HepG2 (cell line): ENCODE results near the gene NUP107. TPM values are rescaled to one million over a fixed set of nuclear protein-coding genes. Genes with fewer than 3 reads are reported as not detected.

Source experiments
- AGO1 ChIP-seq: fragments of 200-400 bp; formaldehyde crosslinking; IDR thresholded peaks from 2 replicates; pipeline ENCODE4 v1.6.1; 2017; ENCODE audit warnings: mild to moderate bottlenecking, low read depth, low read length, moderate library complexity; ENCODE audit not compliant: poor library complexity, severe bottlenecking
- BCL6 ChIP-seq: IDR thresholded peaks from 2 replicates; pipeline ENCODE4 v1.6.1; 2016; ENCODE audit warnings: missing genetic modification reagents, missing compliant biosample characterization
- CC2D1A ChIP-seq: sonication (generic); formaldehyde crosslinking; IDR thresholded peaks from 2 replicates; pipeline ENCODE4 v1.8.1; 2023; ENCODE audit warnings: mild to moderate bottlenecking, missing genetic modification reagents
- CCDC6 ChIP-seq: sonication (generic); formaldehyde crosslinking; IDR thresholded peaks from 2 replicates; pipeline ENCODE4 v1.8.1; 2022; ENCODE audit warnings: mild to moderate bottlenecking, missing genetic modification reagents, moderate library complexity
- FOSL2 ChIP-seq: sonication (generic); formaldehyde crosslinking; IDR thresholded peaks from 2 replicates; pipeline ENCODE4 v1.4.0; 2020; ENCODE audit warnings: missing genetic modification reagents
- HMG20A ChIP-seq: IDR thresholded peaks from 2 replicates; pipeline ENCODE4 v1.6.1; 2016; ENCODE audit warnings: borderline replicate concordance
- HNRNPLL ChIP-seq: fragments of 200-400 bp; formaldehyde crosslinking; IDR thresholded peaks from 2 replicates; pipeline ENCODE4 v1.6.1; 2017; ENCODE audit warnings: mild to moderate bottlenecking, low read depth, low read length; ENCODE audit not compliant: poor library complexity, severe bottlenecking
- IRF2 ChIP-seq: IDR thresholded peaks from 2 replicates; pipeline ENCODE4 v1.6.1; 2018; ENCODE audit warnings: missing genetic modification reagents, missing compliant biosample characterization
- RARA ChIP-seq: IDR thresholded peaks from 2 replicates; pipeline ENCODE4 v1.6.1; 2016; ENCODE audit warnings: missing genetic modification reagents, missing compliant biosample characterization
- RFXANK ChIP-seq: IDR thresholded peaks from 2 replicates; pipeline ENCODE4 v1.6.1; 2016
- SRF ChIP-seq: IDR thresholded peaks from 2 replicates; pipeline ENCODE4 v1.6.1; 2011; ENCODE audit warnings: mild to moderate bottlenecking, low read depth, low read length, moderate library complexity
- TBL1XR1 ChIP-seq: fragments of 150-350 bp; IDR thresholded peaks from 2 replicates; pipeline ENCODE4 v1.6.1; 2014; ENCODE audit warnings: borderline replicate concordance, low read length; ENCODE audit not compliant: partially characterized antibody
- ZBTB20 ChIP-seq: sonication (generic); formaldehyde crosslinking; IDR thresholded peaks from 2 replicates; pipeline ENCODE4 v1.8.1; 2023; ENCODE audit warnings: missing genetic modification reagents, low read depth, mild to moderate bottlenecking, borderline replicate concordance
- ZGPAT ChIP-seq: IDR thresholded peaks from 2 replicates; pipeline ENCODE4 v1.6.1; 2016; ENCODE audit warnings: mild to moderate bottlenecking
- ZNF3 ChIP-seq: IDR thresholded peaks from 2 replicates; pipeline ENCODE4 v1.7.0; 2017; ENCODE audit warnings: inconsistent platforms
- ZNF660 ChIP-seq: sonication (generic); formaldehyde crosslinking; IDR thresholded peaks from 2 replicates; pipeline ENCODE4 v1.5.1; 2020; ENCODE audit warnings: mild to moderate bottlenecking, low read depth, missing genetic modification reagents, borderline replicate concordance
- ZNF761 ChIP-seq: sonication (generic); formaldehyde crosslinking; conservative IDR thresholded peaks from 2 replicates; pipeline ENCODE4 v1.4.0; 2020; ENCODE audit warnings: mild to moderate bottlenecking, missing genetic modification reagents
- ZNF839 ChIP-seq: sonication (generic); formaldehyde crosslinking; IDR thresholded peaks from 2 replicates; pipeline ENCODE4 v1.4.0; 2020; ENCODE audit warnings: missing genetic modification reagents, mild to moderate bottlenecking, borderline replicate concordance
- ZSCAN29 ChIP-seq: sonication (generic); formaldehyde crosslinking; conservative IDR thresholded peaks from 2 replicates; pipeline ENCODE4 v1.4.0; 2020; ENCODE audit warnings: mild to moderate bottlenecking, missing genetic modification reagents
- polyA plus RNA-seq, 8 experiments: library from polyadenylated mRNA; depleted of rRNA in 3 of 8; stranded (reverse) in 7 of 8; unstranded in 1 of 8; fragments of >200 nt; fragmentation: Illumina TruSeq in 4 of 8; extraction: Trizol in 4 of 8; gene quantifications; 2 replicates each; pipeline versions ENCODE4 v1.2.1 to v1.2.3, GENCODE V29; 2011 to 2016; ENCODE audit warnings: low read depth in 4 of 8, missing spikeins in 1 of 8, mixed read lengths in 1 of 8; ENCODE audit not compliant: insufficient read depth in 1 of 8
- total RNA-seq, 5 experiments: library from RNA; depleted of rRNA; stranded (reverse); fragments of >200 nt; fragmentation: Illumina TruSeq; extraction: Trizol; gene quantifications; 2 replicates each; pipeline ENCODE4 v1.2.3, GENCODE V29; 2016; ENCODE audit warnings: low read depth in 1 of 5
- TF ChIP-seq, protein P1 (sequence below): sonication (generic); formaldehyde crosslinking; conservative IDR thresholded peaks from 2 replicates; pipeline ENCODE4 v1.4.0; 2020; ENCODE audit warnings: missing genetic modification reagents
- TF ChIP-seq, protein P2 (sequence below): sonication (generic); formaldehyde crosslinking; IDR thresholded peaks from 2 replicates; pipeline ENCODE4 v1.4.0; 2020; ENCODE audit warnings: mild to moderate bottlenecking, low read depth, missing genetic modification reagents
- TF ChIP-seq, protein P3 (sequence below): sonication (generic); formaldehyde crosslinking; IDR thresholded peaks from 2 replicates; pipeline ENCODE4 v1.4.0; 2020; ENCODE audit warnings: missing genetic modification reagents

The NUP107 gene
- total and polyA plus RNA-seq, 2 of the 13 experiments (the other 11 are each of a cell fraction or from before 2014, with no cell fraction given) = 54.7 to 100 TPM

DNA sequence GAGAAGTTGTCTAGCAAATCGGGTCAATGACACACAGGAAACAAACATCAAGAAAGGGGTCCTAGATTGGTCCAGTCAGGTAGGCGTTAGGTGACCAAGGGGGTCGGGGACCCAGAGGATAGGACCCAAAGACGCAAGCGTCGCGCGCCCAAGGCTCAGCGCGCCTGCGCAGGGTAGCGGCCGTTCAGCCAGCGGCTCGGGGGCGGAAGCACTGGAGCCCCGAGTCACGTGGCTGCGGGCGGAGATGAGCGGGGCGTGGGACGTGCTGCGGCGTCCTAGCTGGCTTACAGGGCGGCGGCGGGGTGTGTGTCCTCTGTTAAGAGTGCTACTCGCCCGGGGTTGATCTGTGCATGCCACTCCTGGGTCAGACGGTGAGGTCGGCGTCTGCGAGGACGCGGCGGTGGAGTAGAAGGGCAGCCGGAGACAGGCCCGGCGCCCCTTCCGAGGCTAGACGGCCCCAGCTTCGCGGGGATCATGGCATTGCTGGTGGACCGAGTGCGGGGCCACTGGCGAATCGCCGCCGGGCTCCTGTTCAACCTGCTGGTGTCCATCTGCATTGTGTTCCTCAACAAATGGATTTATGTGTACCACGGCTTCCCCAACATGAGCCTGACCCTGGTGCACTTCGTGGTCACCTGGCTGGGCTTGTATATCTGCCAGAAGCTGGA is 59.3 kb downstream of the NUP107 start, which contains the start of gene SLC35E3 (continued):
- TF ChIP-seq CCDC6 (CRISPR knock-in tag) = 0 out of 2 replicates have a peak, but pooled peaks have one; percentile 89
- peak; percentile 79; the same call in 1 of the 2 replicates for TF ChIP-seq ZNF761 (CRISPR knock-in tag)
- TF ChIP-seq ZBTB20 (CRISPR knock-in tag) = peak; percentile 76; the same call in 1 of the 2 replicates
- TF ChIP-seq SRF = no peak
- TF ChIP-seq RFXANK (CRISPR knock-in tag) = 0 out of 2 replicates have a peak, but pooled peaks have one; percentile 35
- TF ChIP-seq, protein P1, sequence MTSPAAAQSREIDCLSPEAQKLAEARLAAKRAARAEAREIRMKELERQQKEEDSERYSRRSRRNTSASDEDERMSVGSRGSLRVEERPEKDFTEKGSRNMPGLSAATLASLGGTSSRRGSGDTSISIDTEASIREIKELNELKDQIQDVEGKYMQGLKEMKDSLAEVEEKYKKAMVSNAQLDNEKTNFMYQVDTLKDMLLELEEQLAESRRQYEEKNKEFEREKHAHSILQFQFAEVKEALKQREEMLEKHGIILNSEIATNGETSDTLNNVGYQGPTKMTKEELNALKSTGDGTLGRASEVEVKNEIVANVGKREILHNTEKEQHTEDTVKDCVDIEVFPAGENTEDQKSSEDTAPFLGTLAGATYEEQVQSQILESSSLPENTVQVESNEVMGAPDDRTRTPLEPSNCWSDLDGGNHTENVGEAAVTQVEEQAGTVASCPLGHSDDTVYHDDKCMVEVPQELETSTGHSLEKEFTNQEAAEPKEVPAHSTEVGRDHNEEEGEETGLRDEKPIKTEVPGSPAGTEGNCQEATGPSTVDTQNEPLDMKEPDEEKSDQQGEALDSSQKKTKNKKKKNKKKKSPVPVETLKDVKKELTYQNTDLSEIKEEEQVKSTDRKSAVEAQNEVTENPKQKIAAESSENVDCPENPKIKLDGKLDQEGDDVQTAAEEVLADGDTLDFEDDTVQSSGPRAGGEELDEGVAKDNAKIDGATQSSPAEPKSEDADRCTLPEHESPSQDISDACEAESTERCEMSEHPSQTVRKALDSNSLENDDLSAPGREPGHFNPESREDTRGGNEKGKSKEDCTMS (CRISPR knock-in tag) = no peak
- peak; percentile 54 for TF ChIP-seq IRF2
- peak; percentile 22; the same call in 1 of the 2 replicates for TF ChIP-seq RARA (CRISPR knock-in tag)
- peak; percentile 68 for TF ChIP-seq HNRNPLL
- TF ChIP-seq AGO1 = peak; percentile 78
- no peak for TF ChIP-seq HMG20A (CRISPR knock-in tag)
- no peak for TF ChIP-seq ZNF660 (CRISPR knock-in tag)
- TF ChIP-seq ZNF839 = 0 out of 2 replicates have a peak, but pooled peaks have one; percentile 14
- peak; percentile 11; the same call in 1 of the 2 replicates for TF ChIP-seq BCL6
- TF ChIP-seq CC2D1A (CRISPR knock-in tag) = 0 out of 2 replicates have a peak, but pooled peaks have one; percentile 55
- no peak for TF ChIP-seq ZNF3 (CRISPR knock-in tag)
- TF ChIP-seq, protein P2, sequence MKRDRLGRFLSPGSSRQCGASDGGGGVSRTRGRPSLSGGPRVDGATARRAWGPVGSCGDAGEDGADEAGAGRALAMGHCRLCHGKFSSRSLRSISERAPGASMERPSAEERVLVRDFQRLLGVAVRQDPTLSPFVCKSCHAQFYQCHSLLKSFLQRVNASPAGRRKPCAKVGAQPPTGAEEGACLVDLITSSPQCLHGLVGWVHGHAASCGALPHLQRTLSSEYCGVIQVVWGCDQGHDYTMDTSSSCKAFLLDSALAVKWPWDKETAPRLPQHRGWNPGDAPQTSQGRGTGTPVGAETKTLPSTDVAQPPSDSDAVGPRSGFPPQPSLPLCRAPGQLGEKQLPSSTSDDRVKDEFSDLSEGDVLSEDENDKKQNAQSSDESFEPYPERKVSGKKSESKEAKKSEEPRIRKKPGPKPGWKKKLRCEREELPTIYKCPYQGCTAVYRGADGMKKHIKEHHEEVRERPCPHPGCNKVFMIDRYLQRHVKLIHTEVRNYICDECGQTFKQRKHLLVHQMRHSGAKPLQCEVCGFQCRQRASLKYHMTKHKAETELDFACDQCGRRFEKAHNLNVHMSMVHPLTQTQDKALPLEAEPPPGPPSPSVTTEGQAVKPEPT (CRISPR knock-in tag) = peak; percentile 52; the same call in 1 of the 2 replicates
- peak; percentile 76 for TF ChIP-seq ZGPAT (CRISPR knock-in tag)
- TF ChIP-seq, protein P3, sequence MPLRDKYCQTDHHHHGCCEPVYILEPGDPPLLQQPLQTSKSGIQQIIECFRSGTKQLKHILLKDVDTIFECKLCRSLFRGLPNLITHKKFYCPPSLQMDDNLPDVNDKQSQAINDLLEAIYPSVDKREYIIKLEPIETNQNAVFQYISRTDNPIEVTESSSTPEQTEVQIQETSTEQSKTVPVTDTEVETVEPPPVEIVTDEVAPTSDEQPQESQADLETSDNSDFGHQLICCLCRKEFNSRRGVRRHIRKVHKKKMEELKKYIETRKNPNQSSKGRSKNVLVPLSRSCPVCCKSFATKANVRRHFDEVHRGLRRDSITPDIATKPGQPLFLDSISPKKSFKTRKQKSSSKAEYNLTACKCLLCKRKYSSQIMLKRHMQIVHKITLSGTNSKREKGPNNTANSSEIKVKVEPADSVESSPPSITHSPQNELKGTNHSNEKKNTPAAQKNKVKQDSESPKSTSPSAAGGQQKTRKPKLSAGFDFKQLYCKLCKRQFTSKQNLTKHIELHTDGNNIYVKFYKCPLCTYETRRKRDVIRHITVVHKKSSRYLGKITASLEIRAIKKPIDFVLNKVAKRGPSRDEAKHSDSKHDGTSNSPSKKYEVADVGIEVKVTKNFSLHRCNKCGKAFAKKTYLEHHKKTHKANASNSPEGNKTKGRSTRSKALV = 0 out of 2 replicates have a peak, but pooled peaks have one; percentile 37
- peak; percentile 53; the same call in 1 of the 2 replicates for TF ChIP-seq FOSL2
- peak; percentile 43; the same call in 1 of the 2 replicates for TF ChIP-seq ZSCAN29 (CRISPR knock-in tag)
- TF ChIP-seq TBL1XR1 = no peak
